Osteoblast (primary cell): ENCODE results near the gene SANBR. TPM values are rescaled to one million over a fixed set of nuclear protein-coding genes. Genes with fewer than 3 reads are reported as not detected.

ENCODE experiments used
- DNase-seq: peaks from one replicate; pipeline ENCODE4 v3.0.0; 2011; ENCODE audit warnings: low spot score, mixed read lengths; ENCODE audit not compliant: insufficient read length; ENCODE audit errors: missing footprints
- H2AFZ ChIP-seq: 2 replicates; pipeline ENCODE4 v1.6.0; 2011; ENCODE audit warnings: mild to moderate bottlenecking, low read length
- H3K27ac ChIP-seq: 2 replicates; pipeline ENCODE4 v1.5.1; 2011; ENCODE audit warnings: mild to moderate bottlenecking, low read depth, low read length, moderate library complexity
- H3K27me3 ChIP-seq: 2 replicates; pipeline ENCODE4 v1.6.0; 2012; ENCODE audit warnings: mild to moderate bottlenecking, control low read depth, inconsistent platforms, low read length, moderate library complexity; ENCODE audit not compliant: insufficient read depth
- H3K36me3 ChIP-seq: 2 replicates; pipeline ENCODE4 v1.5.1; 2011; ENCODE audit warnings: mild to moderate bottlenecking, low read length, control low read depth, moderate library complexity; ENCODE audit not compliant: insufficient read depth
- H3K4me1 ChIP-seq: 2 replicates; pipeline ENCODE4 v1.5.1; 2011; ENCODE audit warnings: mild to moderate bottlenecking, low read length, control low read depth, moderate library complexity; ENCODE audit not compliant: insufficient read depth
- H3K4me2 ChIP-seq: 2 replicates; pipeline ENCODE4 v1.6.0; 2011; ENCODE audit warnings: mild to moderate bottlenecking, low read length; ENCODE audit not compliant: insufficient read depth
- H3K4me3 ChIP-seq: fragments of 200-600 bp; sonication (generic); 3 replicates; pipeline ENCODE4 v1.5.1; 2012; ENCODE audit warnings: mild to moderate bottlenecking, low read length, inconsistent platforms; ENCODE audit not compliant: insufficient read depth
- H3K79me2 ChIP-seq: 2 replicates; pipeline ENCODE4 v1.6.0; 2012; ENCODE audit warnings: mild to moderate bottlenecking, low read length, control low read depth, inconsistent platforms; ENCODE audit not compliant: insufficient read depth
- H3K9me3 ChIP-seq: 2 replicates; pipeline ENCODE4 v1.5.1; 2011; ENCODE audit warnings: low read depth, low read length, control low read depth
- H4K20me1 ChIP-seq: 2 replicates; pipeline ENCODE4 v1.6.0; 2012; ENCODE audit warnings: mild to moderate bottlenecking, low read length, control low read depth; ENCODE audit not compliant: insufficient read depth
- total RNA-seq: library from RNA; depleted of rRNA; stranded (reverse); fragments of >200 nt; gene quantifications from 2 replicates; pipeline ENCODE4 v1.2.3, GENCODE V29; 2012
- TF ChIP-seq, protein P1 (sequence below): IDR thresholded peaks from 2 replicates; pipeline ENCODE4 v1.5.1; 2011; ENCODE audit warnings: mild to moderate bottlenecking, low read depth, low read length, moderate library complexity; ENCODE audit errors: extremely low read depth

The SANBR gene
- total RNA-seq = 17.0 and 18.6 TPM in 2 replicates

DNA sequence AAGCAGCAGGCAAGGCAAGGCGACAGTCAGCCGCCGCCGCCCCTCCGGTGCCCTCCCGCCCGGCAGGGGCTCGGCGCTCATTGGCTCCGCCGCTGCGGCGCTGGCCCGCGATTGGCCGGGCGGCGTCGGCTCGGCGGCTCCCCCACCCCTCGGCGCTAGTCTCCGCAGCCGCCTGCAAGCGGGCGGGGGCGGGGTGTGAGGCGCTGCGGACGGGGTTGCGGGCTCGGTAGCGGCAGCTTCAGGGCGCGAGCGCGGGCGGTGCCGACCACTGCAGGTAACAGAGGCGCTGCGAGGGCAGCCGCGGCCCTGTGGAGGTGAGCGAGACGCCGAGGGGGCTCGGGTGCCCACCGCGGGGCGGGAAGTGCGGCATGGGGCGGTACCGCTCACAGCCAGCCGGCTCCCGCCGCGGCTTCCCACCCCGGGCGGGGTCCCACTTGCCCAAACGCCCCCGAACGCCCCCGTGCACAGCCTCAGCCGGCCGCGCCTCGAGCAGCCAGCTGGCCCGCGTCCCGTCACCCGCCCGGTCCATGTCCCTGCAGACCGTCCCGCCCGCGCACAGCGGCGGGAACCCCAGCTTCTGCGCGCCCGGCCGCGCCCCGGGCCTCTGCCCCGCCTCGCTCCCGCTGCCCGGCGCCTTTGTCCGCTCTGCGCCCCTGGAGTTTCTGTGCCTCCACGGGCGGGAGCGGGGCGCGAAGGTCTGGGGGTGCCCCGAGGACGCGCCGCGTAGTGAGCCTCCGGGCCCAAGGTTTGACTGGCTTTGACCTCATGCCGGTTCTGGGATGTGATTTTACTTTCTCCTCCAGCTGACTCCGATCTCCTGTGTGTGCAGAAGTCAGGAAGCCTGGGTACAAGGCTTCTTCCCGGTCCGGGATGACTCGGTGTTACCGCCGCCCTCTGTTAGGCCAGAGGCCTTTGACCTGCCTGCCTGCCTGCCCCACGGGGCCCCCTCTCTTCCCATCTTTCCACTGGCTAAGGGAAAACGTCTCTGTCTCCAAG, at the start of gene SANBR:
Gene SANBR (plus strand): TSS at position 158 of the 996 bp plus-strand sequence. CDS start 4,480 bp downstream, outside the sequence.
- Histone ChIP-seq H2AFZ (peak within 1 kb of the TSS; percentile 90), H3K36me3 (peaks cover 3% of the 10 kb centered on the region), H3K79me2 (peaks cover 33% of the 10 kb centered on the region), H3K4me1 (peaks cover 5% of the 10 kb centered on the region), H3K27ac (peak within 1 kb of the TSS; percentile 47), H3K9me3 (no peaks in the 10 kb centered on the region), H3K4me2 (peak within 1 kb of the TSS; percentile 85), H3K27me3 (no peaks in the 10 kb centered on the region), H4K20me1 (no peaks in the 10 kb centered on the region), H3K4me3 (peak within 1 kb of the TSS; percentile 81)
- peak; percentile 99 for DNase-seq
- TF ChIP-seq, protein P1, sequence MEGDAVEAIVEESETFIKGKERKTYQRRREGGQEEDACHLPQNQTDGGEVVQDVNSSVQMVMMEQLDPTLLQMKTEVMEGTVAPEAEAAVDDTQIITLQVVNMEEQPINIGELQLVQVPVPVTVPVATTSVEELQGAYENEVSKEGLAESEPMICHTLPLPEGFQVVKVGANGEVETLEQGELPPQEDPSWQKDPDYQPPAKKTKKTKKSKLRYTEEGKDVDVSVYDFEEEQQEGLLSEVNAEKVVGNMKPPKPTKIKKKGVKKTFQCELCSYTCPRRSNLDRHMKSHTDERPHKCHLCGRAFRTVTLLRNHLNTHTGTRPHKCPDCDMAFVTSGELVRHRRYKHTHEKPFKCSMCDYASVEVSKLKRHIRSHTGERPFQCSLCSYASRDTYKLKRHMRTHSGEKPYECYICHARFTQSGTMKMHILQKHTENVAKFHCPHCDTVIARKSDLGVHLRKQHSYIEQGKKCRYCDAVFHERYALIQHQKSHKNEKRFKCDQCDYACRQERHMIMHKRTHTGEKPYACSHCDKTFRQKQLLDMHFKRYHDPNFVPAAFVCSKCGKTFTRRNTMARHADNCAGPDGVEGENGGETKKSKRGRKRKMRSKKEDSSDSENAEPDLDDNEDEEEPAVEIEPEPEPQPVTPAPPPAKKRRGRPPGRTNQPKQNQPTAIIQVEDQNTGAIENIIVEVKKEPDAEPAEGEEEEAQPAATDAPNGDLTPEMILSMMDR = no peak

DNA sequence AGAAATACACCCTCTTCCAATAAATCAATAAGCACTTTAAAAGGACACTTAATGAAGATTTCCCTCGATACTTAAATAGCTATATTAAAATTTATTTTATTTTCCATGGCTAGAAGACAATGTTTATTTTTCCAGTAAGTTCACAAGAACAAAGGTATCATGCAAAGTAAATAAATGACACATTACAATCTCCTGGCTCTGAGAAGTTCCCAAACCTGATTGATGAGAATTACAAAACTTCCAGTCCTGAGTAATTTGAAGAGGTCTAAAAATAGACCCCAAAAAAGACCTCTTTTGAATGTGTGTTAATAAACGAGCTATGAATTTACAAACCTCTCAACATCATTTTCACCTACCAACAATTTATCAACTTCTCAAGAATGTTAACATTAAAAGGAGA, 49.7 kb upstream of the SANBR start:
- TF ChIP-seq, protein P1 = no peak
- no peak overlapping the region for H3K27ac ChIP-seq

DNA sequence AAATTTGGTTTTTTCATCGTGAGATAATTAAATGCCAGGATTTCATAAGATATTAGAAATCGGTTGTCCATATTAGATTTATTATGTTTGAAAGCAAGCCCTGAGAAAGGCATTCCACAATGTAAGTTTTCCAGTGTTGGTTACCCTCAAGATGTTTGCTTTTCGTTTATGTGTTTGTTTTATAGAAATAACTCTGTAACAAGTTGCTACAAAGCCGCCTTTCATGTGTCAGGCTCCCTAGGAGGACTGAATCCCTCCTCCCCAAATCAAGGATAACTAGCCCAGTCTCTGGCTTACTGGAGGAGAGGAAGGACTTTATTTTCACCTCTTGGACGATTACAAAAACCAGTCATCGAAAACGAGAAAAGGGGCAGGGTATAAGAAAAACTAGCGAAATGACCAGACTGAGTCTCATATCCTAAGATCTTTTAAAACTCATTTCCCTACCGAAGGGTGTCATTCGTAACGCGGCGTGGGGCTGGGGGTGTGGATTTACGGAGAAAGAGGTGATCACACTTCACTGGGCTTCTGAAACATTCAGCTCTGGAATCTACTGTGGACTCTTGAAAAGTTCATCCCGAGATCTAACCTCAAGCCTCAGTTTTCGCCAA, 49.2 kb upstream of the SANBR start:
- Histone ChIP-seq H3K9me3 (no peaks in the 10 kb centered on the region), H4K20me1 (peaks cover 4% of the 10 kb centered on the region), H3K36me3 (peaks cover 8% of the 10 kb centered on the region), H3K79me2 (peaks cover 56% of the 10 kb centered on the region), H2AFZ (peak overlapping the region; percentile 96), H3K27ac (peak overlapping the region; percentile 79), H3K4me1 (peaks cover 19% of the 10 kb centered on the region), H3K4me2 (peak overlapping the region; percentile 89), H3K4me3 (peak overlapping the region; percentile 81), H3K27me3 (no peaks in the 10 kb centered on the region)
- TF ChIP-seq, protein P1 = no peak
- DNase-seq = no peak

More for the DNA sequence above, 49.7 kb upstream of the SANBR start:
- Histone ChIP-seq H3K27me3 (no peaks in the 10 kb centered on the region), H3K4me2 (peak overlapping the region; percentile 89), H2AFZ (no peak overlapping the region), H3K79me2 (peaks cover 50% of the 10 kb centered on the region), H3K36me3 (peaks cover 4% of the 10 kb centered on the region), H3K4me1 (peaks cover 20% of the 10 kb centered on the region), H3K4me3 (peak overlapping the region; percentile 81), H3K9me3 (no peaks in the 10 kb centered on the region), H4K20me1 (peaks cover 4% of the 10 kb centered on the region)
- no peak for DNase-seq
